Gastrocnemius medialis (tissue), 4 donors: ENCODE results near the gene HSCB. TPM values are rescaled to one million over a fixed set of nuclear protein-coding genes. Genes with fewer than 3 reads are reported as not detected.

Source experiments
- ATAC-seq, 2 donors: fragments of 150-250 bp; one replicate each; pipeline ENCODE4 v1.9.1; 2016
- DNase-seq, 2 donors: peaks; one replicate each; pipeline ENCODE4 v3.0.0-alpha.2; 2019
- H3K27ac ChIP-seq, 4 donors: fragments of 200-600 bp; sonication (generic); 1 replicate in 1 of 4; 2 replicates in 3 of 4; pipeline ENCODE4 v1.5.1; 2016 to 2018; ENCODE audit warnings: mild to moderate bottlenecking in 2 of 4, moderate library complexity in 1 of 4
- H3K27me3 ChIP-seq, 3 donors: fragments of 200-600 bp; sonication (generic) in 2 of 3; 1 replicate in 1 of 3; 2 replicates in 2 of 3; pipeline versions ENCODE4 v1.5.1 to v1.6.0; 2016 to 2019; ENCODE audit warnings: mild to moderate bottlenecking in 1 of 3, moderate library complexity in 1 of 3
- H3K36me3 ChIP-seq, 2 donors: fragments of 200-600 bp; sonication (generic) in 1 of 2; one replicate each; pipeline ENCODE4 v1.5.1; 2017 to 2018
- H3K4me1 ChIP-seq, 2 donors: fragments of 200-600 bp; sonication (generic) in 1 of 2; one replicate each; pipeline ENCODE4 v1.5.1; 2016 to 2017; ENCODE audit warnings: mild to moderate bottlenecking in 2 of 2
- H3K4me3 ChIP-seq, 4 donors: fragments of 200-600 bp; sonication (generic) in 3 of 4; 1 replicate in 1 of 4; 2 replicates in 3 of 4; pipeline ENCODE4 v1.5.1; 2016 to 2019; ENCODE audit warnings: mild to moderate bottlenecking in 2 of 4
- H3K9me3 ChIP-seq, 3 donors: fragments of 200-600 bp; sonication (generic) in 2 of 3; 1 replicate in 1 of 3; 2 replicates in 2 of 3; pipeline ENCODE4 v1.5.1; 2016 to 2019
- CTCF ChIP-seq, 5 experiments: fragments of 450-650 bp in 3 of 5; fragments of 200-600 bp in 2 of 5; sonication (generic) in 2 of 5; IDR thresholded peaks in 4 of 5; conservative IDR thresholded peaks in 1 of 5; 1 replicate in 4 of 5; 2 replicates in 1 of 5; pipeline ENCODE4 v1.5.1; 2016 to 2019; ENCODE audit warnings: antibody characterized with exemption in 5 of 5, mild to moderate bottlenecking in 3 of 5, moderate library complexity in 3 of 5
- POLR2A ChIP-seq, 2 donors: fragments of 450-650 bp; IDR thresholded peaks; one replicate each; pipeline ENCODE4 v1.6.1; 2017; ENCODE audit warnings: antibody characterized with exemption in 2 of 2, mild to moderate bottlenecking in 2 of 2, moderate library complexity in 2 of 2
- in situ Hi-C, 4 donors: fragments of 200-750 bp; cut with MboI; loops; one replicate each; pipeline versions ENCODE4 v1.15.0 to v1.8.0; 2017; ENCODE audit warnings: low sequenced_read_pairs in 4 of 4
- intact Hi-C: fragments of 100-400 bp; cut with DNase I; formaldehyde crosslinking; loops from one replicate; pipeline ENCODE4 v1.15.1; 2023; ENCODE audit warnings: low total_unique reads
- total RNA-seq, 4 donors: library from RNA; depleted of rRNA; stranded (reverse); fragments of >200 nt; gene quantifications; one replicate each; pipeline versions ENCODE4 v1.1.0 to v1.2.3, GENCODE V29; 2016

HSCB gene
- total RNA-seq, 4 donors from 2014 or later, result 14.4 to 30.4 (median 22.9) TPM

- no peaks in the 10 kb centered on the region for H3K27me3 ChIP-seq
- H3K36me3 ChIP-seq, result peaks cover 2 to 46% of the 10 kb centered on the region in 2 donors
- H3K4me3 ChIP-seq, result no peak overlapping the region
- H3K9me3 ChIP-seq, result no peaks in the 10 kb centered on the region
- peaks cover 7 to 16% of the 10 kb centered on the region in 2 donors for H3K4me1 ChIP-seq
- TF ChIP-seq CTCF (IDR thresholded peaks at IDR 0.05 in 4 of 5, conservative IDR thresholded peaks at IDR 0.05 in 1 of 5), result no peak
- TF ChIP-seq POLR2A (IDR thresholded peaks at IDR 0.05), result no peak
- peak overlapping the region in 1 of 4 donors; percentile 11 for H3K27ac ChIP-seq
- in situ Hi-C loops, result no loop called here
- intact Hi-C loops, result loop anchor here (2.0 kb wide), 1 partner anchor 37 kb away; no protein-coding TSS in a partner anchor
- DNase-seq (no peak), ATAC-seq (no peak)
Measured at GRCh38 chr22:28791841-28792490, 50.1 kb downstream of the HSCB start.

DNA sequence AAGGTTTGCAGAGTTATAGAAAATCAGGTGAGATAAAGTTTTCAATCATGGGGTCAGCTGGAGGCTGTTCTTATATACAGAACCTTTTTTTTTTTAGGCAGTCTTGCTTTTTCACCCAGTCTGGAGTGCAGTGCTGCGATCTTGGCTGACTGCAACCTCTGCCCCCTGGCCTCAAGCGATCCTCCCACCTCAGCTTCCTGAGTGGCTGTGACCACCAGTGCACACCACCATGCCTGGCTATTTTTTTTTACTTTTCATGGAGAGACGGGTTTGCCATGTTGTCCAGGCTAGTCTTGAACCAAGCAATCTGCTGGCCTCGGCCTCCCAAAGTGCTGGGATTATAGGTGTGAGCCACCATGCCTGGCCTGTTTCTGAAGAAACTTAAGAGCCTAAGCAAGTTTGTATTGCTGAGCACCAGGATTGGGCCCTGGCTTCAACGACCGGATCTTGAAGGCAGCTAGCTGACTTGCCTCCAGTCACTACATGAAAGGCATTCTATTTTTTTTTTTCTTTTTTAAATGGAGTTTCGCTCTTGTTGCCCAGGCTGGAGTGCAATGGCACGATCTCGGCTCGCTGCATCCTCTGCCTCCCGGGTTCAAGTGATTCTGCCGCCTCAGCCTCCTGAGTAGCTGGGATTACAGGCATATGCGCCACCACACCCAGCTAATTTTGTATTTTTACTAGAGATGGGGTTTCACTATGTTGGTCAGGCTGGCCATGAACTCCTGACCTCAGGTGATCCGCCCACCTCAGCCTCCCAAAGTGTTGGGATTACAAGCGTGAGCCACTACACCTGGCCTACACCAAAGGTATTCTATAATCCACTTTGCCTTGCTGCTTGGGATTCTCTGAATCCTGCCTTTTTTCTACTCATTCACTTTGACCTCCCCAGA is 50.9 kb downstream of the HSCB start:
- no peak for TF ChIP-seq CTCF (IDR thresholded peaks at IDR 0.05 in 4 of 5, conservative IDR thresholded peaks at IDR 0.05 in 1 of 5)
- no peak for TF ChIP-seq POLR2A (IDR thresholded peaks at IDR 0.05)
- no peak for DNase-seq
- intact Hi-C loops (no loop called here), in situ Hi-C loops (no loop called here)
- ATAC-seq, result no peak
- no peak overlapping the region for H3K4me3 ChIP-seq
- H3K27ac ChIP-seq, result peak overlapping the region in 1 of 4 donors; percentile 11
- H3K36me3 ChIP-seq, result peaks cover 2 to 48% of the 10 kb centered on the region in 2 donors
- H3K27me3 ChIP-seq, result no peaks in the 10 kb centered on the region
- H3K9me3 ChIP-seq, result no peaks in the 10 kb centered on the region
- H3K4me1 ChIP-seq, result peaks cover 15 to 16% of the 10 kb centered on the region in 2 donors

DNA sequence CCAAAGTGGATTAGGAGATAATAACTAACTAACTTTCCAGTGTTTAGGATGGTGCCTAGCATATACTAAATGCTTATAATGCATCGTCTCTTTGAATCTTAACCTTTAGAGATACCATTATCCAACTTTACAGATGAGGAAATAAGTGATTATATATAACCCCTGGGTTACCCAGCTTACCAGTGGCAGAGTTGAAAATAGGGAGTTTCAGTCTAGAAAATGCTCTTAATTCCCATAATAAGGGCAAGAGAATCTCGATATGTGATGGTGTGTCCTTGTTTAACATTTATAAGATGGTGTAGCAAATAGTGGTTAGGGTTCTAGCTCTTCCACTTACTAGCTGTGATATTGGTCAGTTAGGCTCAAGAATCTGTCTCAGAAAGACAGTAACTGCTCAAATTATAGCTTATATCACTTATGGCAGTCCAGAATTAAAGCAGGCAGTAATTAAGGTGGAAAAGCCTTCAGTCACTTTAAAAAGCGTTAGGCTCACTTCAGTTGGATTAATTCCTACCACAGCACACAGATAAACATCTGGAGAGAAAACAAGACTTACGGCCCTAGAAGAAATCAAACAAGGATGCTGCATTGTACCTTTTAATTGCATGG is 52.2 kb downstream of the HSCB start:
- intact Hi-C loops (no loop called here), in situ Hi-C loops (no loop called here)
- TF ChIP-seq POLR2A (IDR thresholded peaks at IDR 0.05) (no peak), CTCF (IDR thresholded peaks at IDR 0.05 in 4 of 5, conservative IDR thresholded peaks at IDR 0.05 in 1 of 5) (no peak)
- Histone ChIP-seq H3K9me3 (no peaks in the 10 kb centered on the region), H3K36me3 (peaks cover 2 to 51% of the 10 kb centered on the region in 2 donors), H3K4me1 (peaks cover 26 to 30% of the 10 kb centered on the region in 2 donors), H3K27me3 (no peaks in the 10 kb centered on the region), H3K27ac (peak overlapping the region in 1 of 4 donors; percentile 97), H3K4me3 (no peak overlapping the region)
- no peak for DNase-seq
- ATAC-seq, result no peak

DNA sequence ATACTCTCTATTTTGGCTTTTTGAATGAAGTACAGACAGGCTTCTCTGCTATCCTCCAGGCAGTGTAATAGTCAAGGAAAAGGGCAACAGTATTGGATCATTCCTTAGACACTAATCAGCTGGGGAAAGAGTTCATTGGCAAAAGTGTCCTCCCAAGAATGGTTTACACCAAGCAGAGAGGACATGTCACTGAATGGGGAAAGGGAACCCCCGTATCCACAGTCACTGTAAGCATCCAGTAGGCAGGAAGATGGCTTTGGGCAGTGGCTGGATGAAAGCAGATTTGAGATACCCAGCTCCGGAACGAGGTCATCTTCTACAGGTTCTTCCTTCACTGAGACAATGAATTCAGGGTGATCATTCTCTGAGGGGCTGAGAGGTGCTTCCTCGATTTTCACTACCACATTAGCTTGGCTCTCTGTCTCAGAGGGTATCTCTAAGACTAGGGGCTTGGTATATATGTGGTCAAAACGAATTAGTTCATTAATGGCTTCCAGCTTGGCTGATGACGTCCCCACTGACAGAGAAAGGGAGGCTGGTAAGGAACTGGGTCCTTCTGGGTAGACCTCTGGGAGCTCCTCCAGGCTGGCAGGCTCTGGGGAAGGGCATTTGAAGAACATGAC is 53.3 kb downstream of the HSCB start:
- Histone ChIP-seq H3K36me3 (peaks cover 2 to 47% of the 10 kb centered on the region in 2 donors), H3K27me3 (no peaks in the 10 kb centered on the region), H3K27ac (peak overlapping the region; percentile 10 to 97 (median 29)), H3K9me3 (no peaks in the 10 kb centered on the region), H3K4me3 (no peak overlapping the region), H3K4me1 (peaks cover 26 to 31% of the 10 kb centered on the region in 2 donors)
- DNase-seq (no peak), ATAC-seq (no peak)
- intact Hi-C loops (loop anchor here (5.0 kb wide), 2 partner anchors 768 to 1532 kb away; partner anchors contain the start of gene TBC1D10A), in situ Hi-C loops (no loop called here)
- TF ChIP-seq POLR2A (IDR thresholded peaks at IDR 0.05) (no peak), CTCF (IDR thresholded peaks at IDR 0.05 in 4 of 5, conservative IDR thresholded peaks at IDR 0.05 in 1 of 5) (no peak)
